HTR-8/SVneo (cell line): ENCODE data around the gene GLUL.
"Not testable (repeated sequence)": the region's sequence is repeated elsewhere in the genome, so short reads cannot be mapped to it uniquely, and the experiment has no call there.

Experiments used
- DNase-seq: peaks from one replicate; pipeline ENCODE4 v3.0.0; 2011; ENCODE audit warnings: low spot score, mixed read lengths; ENCODE audit not compliant: insufficient read length
- FAIRE-seq: peaks from 2 replicates; lab custom pipeline; 2011; peaks lifted over from hg19 to GRCh38; lab: Jason Lieb, UNC

The GLUL gene

DNA sequence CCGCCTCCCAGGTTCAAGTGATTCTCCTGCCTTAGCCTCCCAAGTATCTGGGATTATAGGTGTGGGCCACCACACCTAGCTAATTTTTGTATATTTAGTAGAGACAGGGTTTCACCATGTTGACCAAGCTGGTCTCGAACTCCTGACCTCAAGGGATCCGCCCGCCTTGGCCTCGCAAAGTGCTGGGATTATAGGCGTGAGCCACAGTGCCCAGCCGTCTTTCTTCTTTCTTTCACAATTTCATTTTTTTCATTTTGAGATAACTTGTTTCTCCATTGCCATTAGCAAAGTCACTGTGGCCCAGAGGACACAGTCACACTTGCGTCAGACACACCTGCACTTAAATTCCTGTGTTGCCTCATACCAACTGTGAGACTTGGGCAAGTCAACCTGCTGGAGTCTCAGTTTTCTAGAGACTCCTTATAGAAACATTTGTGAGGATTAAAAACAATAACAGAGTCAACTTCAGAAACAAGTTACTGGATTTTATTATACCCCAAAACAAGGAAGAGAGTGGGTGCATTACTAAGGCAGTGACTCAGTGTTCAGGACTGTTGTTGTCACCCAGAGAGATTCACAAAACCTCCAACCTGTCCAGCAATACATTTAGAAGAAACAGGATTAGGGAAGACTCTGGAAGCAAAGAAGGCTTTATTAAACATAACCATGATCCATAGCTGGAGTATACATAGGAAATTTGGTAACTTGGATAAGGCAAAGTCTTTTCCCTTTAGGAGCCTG, 6.2 kb upstream of the GLUL start:
- DNase-seq (no peak), FAIRE-seq (no peak)

GRCh38 chr1:182395906-182396305, 4.3 kb upstream of the GLUL start:
- DNase-seq, result no peak
- no peak for FAIRE-seq

- DNase-seq, result no peak
- no peak for FAIRE-seq
Measured at GRCh38 chr1:182394055-182394775, 2.6 kb upstream of the GLUL start.

DNA sequence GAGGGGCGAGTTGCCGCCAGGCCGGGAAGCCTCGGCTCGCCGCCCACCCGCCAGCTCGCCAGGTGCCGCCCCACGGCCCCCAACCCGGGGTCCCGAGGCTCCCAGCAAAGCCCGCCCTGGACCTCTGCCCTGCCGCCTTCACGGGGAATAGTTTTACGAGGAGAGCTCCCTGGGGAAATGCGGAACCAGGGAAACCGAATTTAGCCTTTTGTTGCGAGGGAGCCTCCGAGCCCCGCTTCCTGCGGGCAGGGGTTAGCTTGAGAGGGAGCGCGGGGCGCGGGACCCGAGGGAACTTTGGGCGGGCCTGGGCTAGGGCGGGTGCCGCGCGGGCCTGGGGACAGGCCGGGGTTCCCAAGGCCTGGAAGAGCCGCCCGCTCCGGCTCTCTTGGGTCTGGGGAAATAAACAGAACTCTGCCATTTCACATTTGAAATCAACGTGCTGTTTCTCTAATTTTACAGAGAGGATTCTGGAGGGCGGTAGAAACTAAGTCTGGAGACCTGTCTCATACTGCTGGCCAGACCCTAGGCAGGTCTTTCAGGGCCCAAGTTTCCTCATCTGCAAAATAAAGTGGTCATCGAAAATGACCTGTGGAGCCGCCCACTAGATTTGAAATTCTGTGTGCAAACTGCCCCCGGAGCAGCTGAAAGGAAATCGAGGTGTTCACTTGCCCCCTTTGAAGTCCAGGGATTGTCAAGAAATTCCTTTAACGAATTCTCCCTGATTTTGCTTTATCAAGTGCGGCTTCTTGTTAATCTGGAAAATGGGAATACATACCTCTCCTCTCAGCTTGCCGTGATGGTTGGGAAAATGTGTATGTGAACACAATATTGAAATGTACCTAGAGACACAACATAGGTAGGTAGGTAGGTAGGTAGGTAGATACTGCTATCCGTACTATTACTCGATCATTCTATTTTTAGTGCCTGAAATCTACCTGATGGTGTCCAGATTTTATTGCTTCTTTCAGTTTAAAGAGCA, 749 bp upstream of the GLUL start:
- FAIRE-seq (no peak), DNase-seq (no peak)

GRCh38 chr1:182391028-182391361, 595 bp downstream of the GLUL start:
- FAIRE-seq, result no peak
- DNase-seq, result no peak

DNA sequence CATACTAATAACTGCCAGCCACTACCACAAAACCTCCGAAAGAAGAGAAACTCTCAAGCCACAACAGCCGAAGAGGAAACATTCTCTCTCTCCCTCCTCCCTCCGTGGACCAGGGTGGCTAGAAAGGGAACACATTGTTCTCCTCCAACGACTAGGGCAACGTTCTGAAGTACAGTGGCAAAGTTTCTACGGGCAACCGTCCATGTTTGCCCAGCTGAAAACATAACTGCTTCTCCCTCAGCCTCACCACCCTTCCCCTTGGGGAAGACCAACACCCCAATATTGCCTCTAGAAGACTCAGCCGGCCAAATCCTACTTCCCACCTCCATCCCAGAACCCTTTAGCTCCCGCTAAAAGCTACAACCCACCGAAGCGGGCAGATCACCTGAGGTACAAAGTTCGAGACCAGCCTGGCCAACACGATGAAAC, 2.0 kb downstream of the GLUL start:
- no peak for FAIRE-seq

GRCh38 chr1:182388392-182389134, 3.0 kb downstream of the GLUL start:
- no peak for FAIRE-seq
- DNase-seq, result no peak

More for the DNA sequence above, 2.0 kb downstream of the GLUL start:
- no peak for DNase-seq

GRCh38 chr1:182387566-182387965, 4.0 kb downstream of the GLUL start:
- DNase-seq, result no peak
- no peak for FAIRE-seq

- FAIRE-seq (no peak), DNase-seq (no peak)
Measured at GRCh38 chr1:182386980-182387379, 4.6 kb downstream of the GLUL start.

GRCh38 chr1:182385885-182386853, 5.4 kb downstream of the GLUL start:
- FAIRE-seq, result no peak
- no peak for DNase-seq

DNA sequence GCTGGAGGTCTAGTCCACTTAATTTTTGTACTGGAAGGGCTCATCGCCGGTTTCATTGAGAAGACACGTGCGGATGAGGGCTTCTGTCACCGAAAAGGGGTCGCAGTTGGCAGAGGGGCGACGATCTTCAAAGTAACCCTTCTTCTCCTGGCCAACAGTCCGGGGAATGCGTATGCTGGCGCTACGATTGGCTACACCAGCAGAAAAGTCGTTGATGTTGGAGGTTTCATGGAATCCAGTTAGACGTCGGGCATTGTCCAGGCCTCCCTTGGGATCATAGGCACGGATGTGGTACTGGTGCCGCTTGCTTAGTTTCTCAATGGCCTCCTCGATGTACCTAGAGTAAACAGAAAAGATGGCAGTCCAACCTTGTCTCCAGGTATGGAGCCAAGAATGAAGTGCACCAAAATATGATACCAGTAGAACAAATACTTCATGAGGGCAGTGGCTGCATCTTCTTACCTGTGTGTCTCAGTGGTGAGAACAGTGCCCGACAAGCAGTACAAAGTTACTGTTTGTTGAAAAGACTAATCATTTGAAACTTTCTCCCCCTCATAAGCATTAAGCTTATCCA, 7.1 kb downstream of the GLUL start:
- no peak for DNase-seq
- FAIRE-seq, result no peak

GRCh38 chr1:182383934-182384333, 7.7 kb downstream of the GLUL start:
- FAIRE-seq, result no peak
- no peak for DNase-seq

DNA sequence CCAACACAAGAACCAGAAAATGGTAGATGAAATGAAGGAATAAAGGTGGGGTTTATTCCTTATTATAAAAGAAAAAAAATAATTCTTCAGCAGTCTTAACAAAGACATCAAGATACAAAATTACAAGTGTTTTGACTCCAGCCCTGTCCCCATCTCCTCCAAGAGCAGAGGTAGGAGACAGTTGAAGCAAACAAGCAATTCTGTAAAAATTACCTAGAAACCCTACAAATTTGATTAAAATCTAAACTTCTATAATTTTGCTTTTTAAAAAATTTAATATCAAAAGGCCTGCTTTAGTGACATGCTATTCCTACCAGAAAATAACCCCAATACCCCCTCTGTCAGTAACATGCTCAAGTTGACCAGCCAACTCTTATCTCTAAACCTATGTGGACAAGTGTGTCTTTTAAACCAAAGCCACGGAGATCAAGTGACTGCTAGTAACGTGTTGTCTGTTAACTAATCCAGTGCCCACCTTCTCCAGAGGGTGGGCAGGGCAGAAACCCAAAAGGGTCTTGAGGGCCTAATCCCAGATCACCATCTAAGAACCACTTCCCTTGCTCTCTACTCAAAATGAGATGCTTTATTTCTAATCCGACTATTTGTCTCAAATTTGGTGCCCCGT, 8.4 kb downstream of the GLUL start:
- DNase-seq (no peak), FAIRE-seq (no peak)

DNA sequence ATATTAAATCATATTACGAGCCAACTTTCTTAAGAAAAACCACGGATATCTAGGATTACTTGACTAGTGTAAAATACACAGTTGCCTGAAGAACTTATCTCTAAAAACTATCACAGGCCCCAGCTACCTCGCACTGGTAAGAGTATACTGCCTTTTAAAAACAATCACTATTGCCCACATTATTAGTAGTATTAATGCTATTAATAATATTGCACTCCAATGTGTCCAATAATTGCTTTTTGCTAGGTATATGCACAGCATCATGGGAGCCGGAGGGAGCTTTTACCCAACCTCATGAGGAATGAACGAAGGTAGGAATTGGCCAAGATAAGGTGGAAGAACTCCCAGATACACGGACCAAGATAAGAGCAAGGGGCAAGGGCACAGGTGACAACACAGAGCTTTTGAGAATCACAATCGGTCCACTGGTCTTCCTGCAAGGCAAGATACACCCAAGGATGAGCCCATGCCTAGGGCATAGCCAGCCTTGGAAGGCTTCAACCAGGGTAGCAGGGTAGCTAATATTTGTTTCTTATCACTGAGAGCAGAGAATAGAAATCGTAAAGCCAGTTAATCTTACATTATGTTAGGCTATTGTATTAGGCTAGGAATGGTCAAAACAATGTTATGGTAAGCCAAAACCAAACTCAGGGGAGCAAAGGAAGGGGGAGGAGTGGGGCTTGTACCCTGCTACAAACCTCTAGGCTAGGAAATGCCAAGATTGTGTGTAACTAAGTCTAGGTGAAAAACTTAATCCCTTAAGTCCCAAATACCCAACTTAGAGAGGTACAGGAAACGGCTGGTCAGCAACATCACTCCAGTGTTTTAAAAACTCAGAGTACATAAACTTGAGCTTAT, 9.4 kb downstream of the GLUL start:
- FAIRE-seq (no peak), DNase-seq (no peak)

GRCh38 chr1:182380199-182380598, 11.4 kb downstream of the GLUL start:
- no peak for DNase-seq
- FAIRE-seq, result no peak

- not testable (repeated sequence) for FAIRE-seq, DNase-seq
Measured at GRCh38 chr1:182379781-182380180, 11.8 kb downstream of the GLUL start.

- DNase-seq, result no peak
- FAIRE-seq, result no peak
Measured at GRCh38 chr1:182376936-182377574, 14.5 kb downstream of the GLUL start.
